Measurements from ENCODE around the gene FBXW4. TPM values are rescaled to one million over a fixed set of nuclear protein-coding genes. Genes with fewer than 3 reads are reported as not detected.

The FBXW4 gene
- total and polyA plus RNA-seq, 2 experiments from 2014 or later: 15.5 to 32.7 TPM

DNA sequence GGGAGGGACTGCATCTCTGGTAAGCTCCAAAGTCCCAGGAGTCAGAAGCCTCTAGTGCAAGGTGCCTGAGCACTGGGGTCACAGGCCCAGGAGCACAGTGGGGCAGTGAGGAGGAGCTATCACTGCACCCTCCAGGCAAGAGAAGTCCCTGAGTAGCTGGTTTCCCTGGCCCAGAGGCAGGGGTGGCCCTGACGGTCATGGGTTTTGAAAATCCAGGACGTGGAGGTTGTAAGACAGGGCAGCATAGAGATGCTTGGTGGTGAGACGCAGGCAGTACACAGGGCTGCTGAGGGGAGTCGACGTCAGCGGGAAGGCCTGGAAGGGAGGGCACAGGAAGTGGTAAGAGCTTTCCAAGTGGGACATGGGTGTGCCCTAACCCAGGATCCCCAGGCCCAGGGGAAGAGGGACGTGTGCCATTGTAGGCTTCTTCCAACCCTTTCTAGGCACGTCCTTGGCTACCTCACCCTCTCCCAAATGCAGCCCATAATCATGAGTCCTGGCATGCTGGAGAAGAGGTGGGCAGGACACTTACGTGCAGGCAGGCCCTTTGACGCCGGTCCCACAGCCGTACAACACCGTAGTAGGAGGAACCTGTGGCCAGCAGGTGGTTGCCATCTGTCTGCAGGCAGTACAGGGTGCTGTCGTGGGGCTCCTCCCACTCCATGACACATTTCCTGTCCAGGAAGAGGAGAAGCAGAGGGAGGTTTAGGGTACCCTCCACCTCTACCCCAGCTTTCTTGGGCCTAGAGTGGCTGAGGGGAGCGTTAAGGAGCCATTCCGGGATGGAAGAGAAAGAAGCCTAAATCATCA is 83.7 kb downstream of the FBXW4 start:
- TF ChIP-seq EZH2phosphoT487 (IDR thresholded peaks at IDR 0.05; ENCODE audit: low read depth, severe bottlenecking, unreplicated experiment) (no peak), EZH2 (IDR thresholded peaks at IDR 0.05; ENCODE audit: borderline replicate concordance) (no peak)
- TF ChIP-seq, protein P1, sequence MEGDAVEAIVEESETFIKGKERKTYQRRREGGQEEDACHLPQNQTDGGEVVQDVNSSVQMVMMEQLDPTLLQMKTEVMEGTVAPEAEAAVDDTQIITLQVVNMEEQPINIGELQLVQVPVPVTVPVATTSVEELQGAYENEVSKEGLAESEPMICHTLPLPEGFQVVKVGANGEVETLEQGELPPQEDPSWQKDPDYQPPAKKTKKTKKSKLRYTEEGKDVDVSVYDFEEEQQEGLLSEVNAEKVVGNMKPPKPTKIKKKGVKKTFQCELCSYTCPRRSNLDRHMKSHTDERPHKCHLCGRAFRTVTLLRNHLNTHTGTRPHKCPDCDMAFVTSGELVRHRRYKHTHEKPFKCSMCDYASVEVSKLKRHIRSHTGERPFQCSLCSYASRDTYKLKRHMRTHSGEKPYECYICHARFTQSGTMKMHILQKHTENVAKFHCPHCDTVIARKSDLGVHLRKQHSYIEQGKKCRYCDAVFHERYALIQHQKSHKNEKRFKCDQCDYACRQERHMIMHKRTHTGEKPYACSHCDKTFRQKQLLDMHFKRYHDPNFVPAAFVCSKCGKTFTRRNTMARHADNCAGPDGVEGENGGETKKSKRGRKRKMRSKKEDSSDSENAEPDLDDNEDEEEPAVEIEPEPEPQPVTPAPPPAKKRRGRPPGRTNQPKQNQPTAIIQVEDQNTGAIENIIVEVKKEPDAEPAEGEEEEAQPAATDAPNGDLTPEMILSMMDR (IDR thresholded peaks at IDR 0.05; ENCODE audit: poor library complexity): no peak
- H3K9me3 ChIP-seq (ENCODE audit: low read depth): no peaks in the 10 kb centered on the region
- WGBS (ENCODE audit: low lambda C conversion rate, missing lambda C conversion rate): 94% methylated on average over 16 of the region's 16 CpGs

DNA sequence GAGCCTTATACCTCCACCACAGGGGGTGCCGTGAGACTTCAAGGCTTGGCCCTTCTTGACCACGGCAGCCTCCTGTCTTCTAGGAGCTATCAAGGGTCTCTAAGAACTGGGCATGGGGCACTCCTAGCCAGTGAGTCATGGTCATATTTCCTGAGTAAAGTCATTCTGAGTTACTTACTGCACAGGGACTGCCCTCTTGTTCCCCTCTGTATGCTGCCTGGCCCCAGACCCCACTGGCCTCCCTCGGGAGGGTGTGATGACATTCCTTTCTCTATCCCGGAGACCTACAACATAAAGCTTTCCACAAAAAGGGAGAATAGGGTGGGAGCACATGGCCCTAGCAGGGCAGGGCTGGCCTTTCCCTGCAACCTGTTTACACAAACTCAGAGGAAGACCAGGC is 85.5 kb downstream of the FBXW4 start:
- Histone ChIP-seq H2AFZ (no peak overlapping the region), H3K4me2 (no peak overlapping the region), H3K9me2 (replicated peaks; ENCODE audit: insufficient read depth) (no peaks in the 10 kb centered on the region), H3K9me3 (ENCODE audit: low read depth) (no peaks in the 10 kb centered on the region), H3K4me3 (no peak overlapping the region), H3K79me2 (no peaks in the 10 kb centered on the region), H3K36me3 (replicated peaks; ENCODE audit: insufficient read depth, low read depth) (no peaks in the 10 kb centered on the region), H4K20me1 (ENCODE audit: insufficient read depth, poor library complexity, severe bottlenecking) (no peaks in the 10 kb centered on the region), H3K27ac (no peak overlapping the region), H3K4me1 (ENCODE audit: insufficient read depth) (no peaks in the 10 kb centered on the region), H3K27me3 (no peaks in the 10 kb centered on the region)
- DNase-seq (ENCODE audit: low spot score): no peak
- WGBS (ENCODE audit: low lambda C conversion rate, missing lambda C conversion rate): 81% methylated on average over 4 of the region's 4 CpGs
- TF ChIP-seq EZH2phosphoT487 (IDR thresholded peaks at IDR 0.05; ENCODE audit: low read depth, severe bottlenecking, unreplicated experiment) (no peak), EZH2 (IDR thresholded peaks at IDR 0.05; ENCODE audit: borderline replicate concordance) (no peak)
- TF ChIP-seq, protein P1 (IDR thresholded peaks at IDR 0.05; ENCODE audit: poor library complexity): no peak

More for the DNA sequence above, 83.7 kb downstream of the FBXW4 start:
- Histone ChIP-seq H3K4me3 (no peak overlapping the region), H4K20me1 (ENCODE audit: insufficient read depth, poor library complexity, severe bottlenecking) (no peaks in the 10 kb centered on the region), H2AFZ (no peak overlapping the region), H3K9me2 (replicated peaks; ENCODE audit: insufficient read depth) (no peaks in the 10 kb centered on the region), H3K27ac (no peak overlapping the region), H3K79me2 (no peaks in the 10 kb centered on the region), H3K27me3 (no peaks in the 10 kb centered on the region), H3K4me2 (no peak overlapping the region), H3K4me1 (ENCODE audit: insufficient read depth) (no peaks in the 10 kb centered on the region), H3K36me3 (replicated peaks; ENCODE audit: insufficient read depth, low read depth) (no peaks in the 10 kb centered on the region)
- DNase-seq (ENCODE audit: low spot score): no peak

DNA sequence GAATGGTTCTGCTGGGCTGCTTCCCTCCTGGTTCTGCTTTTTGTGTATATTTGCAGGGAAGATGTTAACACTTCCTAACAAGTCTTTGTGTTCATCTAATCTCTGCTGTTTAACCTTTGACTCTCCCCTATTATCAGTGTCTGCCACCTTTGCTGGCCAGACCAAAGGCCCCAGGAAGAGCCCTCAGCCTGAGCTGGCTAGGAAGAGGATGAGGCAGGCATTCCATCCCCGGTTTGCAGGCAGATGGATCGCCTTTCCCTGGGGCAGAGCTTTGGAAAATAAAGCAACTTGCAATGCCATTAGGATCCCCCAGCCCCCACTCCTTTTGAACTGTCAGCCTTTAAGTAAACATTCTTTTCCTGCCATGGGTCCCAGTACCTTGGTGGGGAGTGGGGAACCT is 87.8 kb downstream of the FBXW4 start:
- Histone ChIP-seq H3K36me3 (replicated peaks; ENCODE audit: insufficient read depth, low read depth) (no peaks in the 10 kb centered on the region), H3K9me3 (ENCODE audit: low read depth) (no peaks in the 10 kb centered on the region), H3K4me2 (no peak overlapping the region), H3K4me1 (ENCODE audit: insufficient read depth) (no peaks in the 10 kb centered on the region), H3K79me2 (no peaks in the 10 kb centered on the region), H4K20me1 (ENCODE audit: insufficient read depth, poor library complexity, severe bottlenecking) (no peaks in the 10 kb centered on the region), H3K27ac (no peak overlapping the region), H2AFZ (no peak overlapping the region), H3K4me3 (no peak overlapping the region), H3K9me2 (replicated peaks; ENCODE audit: insufficient read depth) (no peaks in the 10 kb centered on the region), H3K27me3 (no peaks in the 10 kb centered on the region)
- TF ChIP-seq EZH2phosphoT487 (IDR thresholded peaks at IDR 0.05; ENCODE audit: low read depth, severe bottlenecking, unreplicated experiment): no peak
- TF ChIP-seq, protein P1 (IDR thresholded peaks at IDR 0.05; ENCODE audit: poor library complexity): no peak
- no peak for TF ChIP-seq EZH2 (IDR thresholded peaks at IDR 0.05; ENCODE audit: borderline replicate concordance)
- DNase-seq (ENCODE audit: low spot score): no peak
- 17% methylated on average over 2 of the region's 2 CpGs for WGBS (ENCODE audit: low lambda C conversion rate, missing lambda C conversion rate)

Measured in hepatocyte (in vitro differentiated cells).